Endothelial cell (in vitro differentiated cells): ENCODE results near the gene CTSL. TPM values are rescaled to one million over a fixed set of nuclear protein-coding genes. Genes with fewer than 3 reads are reported as not detected.
"Not testable (repeated sequence)": the region's sequence is repeated elsewhere in the genome, so short reads cannot be mapped to it uniquely, and the experiment has no call there.

ENCODE experiments used
- DNase-seq: peaks from one replicate; pipeline ENCODE4 v3.0.0; 2021; ENCODE audit warnings: low spot score
- H3K27ac Mint-ChIP-seq: one replicate; pipeline ENCODE4 v1.8.0; 2021; ENCODE audit warnings: mixed read lengths, inconsistent platforms; ENCODE audit not compliant: unreplicated experiment
- H3K27me3 Mint-ChIP-seq: one replicate; pipeline ENCODE4 v1.8.0; 2021; ENCODE audit warnings: mild to moderate bottlenecking, moderate library complexity, mixed read lengths, inconsistent platforms; ENCODE audit not compliant: unreplicated experiment
- H3K36me3 Mint-ChIP-seq: one replicate; pipeline ENCODE4 v1.8.0; 2021; ENCODE audit warnings: mild to moderate bottlenecking, low read depth, mixed read lengths, inconsistent platforms; ENCODE audit not compliant: unreplicated experiment
- H3K4me1 Mint-ChIP-seq: one replicate; pipeline ENCODE4 v1.8.0; 2021; ENCODE audit warnings: mild to moderate bottlenecking, mixed read lengths, inconsistent platforms; ENCODE audit not compliant: unreplicated experiment
- H3K4me3 Mint-ChIP-seq: one replicate; pipeline ENCODE4 v1.8.0; 2021; ENCODE audit warnings: mild to moderate bottlenecking, mixed read lengths, inconsistent platforms; ENCODE audit not compliant: unreplicated experiment
- H3K9me3 Mint-ChIP-seq: one replicate; pipeline ENCODE4 v1.8.0; 2021; ENCODE audit warnings: mixed read lengths, inconsistent platforms; ENCODE audit not compliant: unreplicated experiment
- CTCF ChIP-seq: fragments of 200-600 bp; sonication (generic); IDR thresholded peaks from one replicate; pipeline ENCODE4 v1.5.0; 2021; ENCODE audit warnings: antibody characterized with exemption; ENCODE audit not compliant: unreplicated experiment
- total RNA-seq: library from RNA; stranded (reverse); fragmentation: NEBNext Ultra II Directional; extraction: Animal tissue kit (Norgen Biotek cat#: 25700); gene quantifications from one replicate; pipeline ENCODE4 v1.2.1, GENCODE V29; 2021; ENCODE audit not compliant: unreplicated experiment

Gene CTSL
- total RNA-seq, 1 donor from 2014 or later: 90.6 TPM

DNA sequence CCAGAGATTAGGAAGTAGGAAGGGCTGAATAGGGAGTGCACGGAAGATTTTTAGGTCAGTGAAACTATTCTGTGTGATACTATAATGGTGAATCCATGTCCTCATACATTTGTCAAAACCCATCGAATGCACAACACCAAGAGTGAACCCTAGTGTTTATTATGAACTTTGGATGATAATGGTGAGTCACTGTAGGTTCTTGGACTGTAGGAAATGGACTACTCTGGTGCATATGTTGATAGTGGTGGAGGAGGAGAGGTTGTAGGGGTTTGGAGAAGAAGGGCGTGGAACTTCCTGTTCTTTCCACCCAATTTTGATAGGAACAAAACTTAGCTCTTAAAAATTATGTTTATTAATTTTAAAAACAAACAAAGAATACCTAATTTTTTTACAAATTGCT is 14.3 kb downstream of the CTSL start:
- Mint-ChIP-seq H3K27ac (no peak overlapping the region), H3K27me3 (no peaks in the 10 kb centered on the region), H3K36me3 (no peaks in the 10 kb centered on the region), H3K4me3 (no peak overlapping the region), H3K9me3 (no peaks in the 10 kb centered on the region), H3K4me1 (peaks cover 2% of the 10 kb centered on the region)
- no peak for TF ChIP-seq CTCF
- DNase-seq: no peak

DNA sequence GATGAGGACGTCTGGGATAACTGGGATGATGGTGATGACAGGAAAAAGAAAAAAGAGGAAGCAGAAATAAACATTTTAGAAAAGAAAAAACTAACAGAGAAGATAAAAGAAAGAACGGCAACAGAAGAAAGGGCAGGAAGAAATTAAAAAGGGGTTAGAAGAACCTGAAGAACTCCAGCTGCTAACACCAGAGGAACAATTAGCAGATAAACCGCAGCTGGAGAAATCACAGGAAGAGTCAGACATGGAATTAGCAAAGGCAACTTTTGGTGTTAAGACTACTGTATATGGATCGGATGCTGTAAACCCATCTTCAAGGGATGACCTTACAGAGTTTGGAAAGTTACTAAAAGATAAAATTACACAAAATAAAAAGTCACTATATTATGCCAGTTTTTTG is 15.4 kb downstream of the CTSL start:
- no peaks in the 10 kb centered on the region for H3K9me3 Mint-ChIP-seq
- H3K4me3 Mint-ChIP-seq: no peak overlapping the region
- no peak for TF ChIP-seq CTCF
- no peak overlapping the region for H3K27ac Mint-ChIP-seq
- H3K36me3 Mint-ChIP-seq: no peaks in the 10 kb centered on the region
- H3K27me3 Mint-ChIP-seq: no peaks in the 10 kb centered on the region
- DNase-seq: no peak
- H3K4me1 Mint-ChIP-seq: peaks cover 2% of the 10 kb centered on the region

DNA sequence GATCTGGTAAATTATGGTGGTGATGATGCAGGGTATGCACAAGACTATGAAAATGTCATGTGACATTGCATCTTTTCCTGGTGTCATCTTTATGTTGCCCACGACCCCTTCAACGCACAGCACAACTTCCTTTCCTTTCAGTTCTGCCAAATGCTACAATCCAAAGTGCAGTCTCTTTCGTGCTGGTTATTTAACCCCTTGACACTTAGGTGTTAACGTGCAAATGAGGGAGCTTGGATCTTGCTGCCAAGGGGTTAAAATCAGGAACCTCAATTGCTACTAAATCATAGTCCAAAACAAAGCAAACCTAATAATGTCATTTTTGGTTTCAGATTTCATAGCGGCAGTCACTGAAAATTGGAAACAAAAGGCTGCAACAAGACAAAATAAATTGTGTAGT is 16.0 kb downstream of the CTSL start:
- no peak overlapping the region for H3K4me3 Mint-ChIP-seq
- H3K27me3 Mint-ChIP-seq: no peaks in the 10 kb centered on the region
- no peaks in the 10 kb centered on the region for H3K9me3 Mint-ChIP-seq
- no peaks in the 10 kb centered on the region for H3K36me3 Mint-ChIP-seq
- no peak overlapping the region for H3K27ac Mint-ChIP-seq
- TF ChIP-seq CTCF: no peak
- DNase-seq: no peak
- H3K4me1 Mint-ChIP-seq: peaks cover 2% of the 10 kb centered on the region

- H3K4me1 Mint-ChIP-seq: peaks cover 5% of the 10 kb centered on the region
- H3K27me3 Mint-ChIP-seq: no peaks in the 10 kb centered on the region
- no peak overlapping the region for H3K27ac Mint-ChIP-seq
- H3K36me3 Mint-ChIP-seq: no peaks in the 10 kb centered on the region
- no peak for TF ChIP-seq CTCF
- no peak overlapping the region for H3K4me3 Mint-ChIP-seq
- DNase-seq: no peak
- no peaks in the 10 kb centered on the region for H3K9me3 Mint-ChIP-seq
Measured at GRCh38 chr9:87742813-87743428, 17.0 kb downstream of the CTSL start.

GRCh38 chr9:87744247-87744646 is 18.3 kb downstream of the CTSL start:
- H3K4me1 Mint-ChIP-seq: peaks cover 17% of the 10 kb centered on the region
- not testable (repeated sequence) for H3K27ac Mint-ChIP-seq, H3K9me3 Mint-ChIP-seq, H3K4me3 Mint-ChIP-seq, H3K27me3 Mint-ChIP-seq, DNase-seq, H3K36me3 Mint-ChIP-seq
